HuH-7.5 (cell line): ENCODE data around the gene PKP2.

ENCODE experiments used
- DNase-seq: peaks from one replicate; pipeline ENCODE4 v3.0.0; 2011; ENCODE audit warnings: low spot score

Gene PKP2

DNA sequence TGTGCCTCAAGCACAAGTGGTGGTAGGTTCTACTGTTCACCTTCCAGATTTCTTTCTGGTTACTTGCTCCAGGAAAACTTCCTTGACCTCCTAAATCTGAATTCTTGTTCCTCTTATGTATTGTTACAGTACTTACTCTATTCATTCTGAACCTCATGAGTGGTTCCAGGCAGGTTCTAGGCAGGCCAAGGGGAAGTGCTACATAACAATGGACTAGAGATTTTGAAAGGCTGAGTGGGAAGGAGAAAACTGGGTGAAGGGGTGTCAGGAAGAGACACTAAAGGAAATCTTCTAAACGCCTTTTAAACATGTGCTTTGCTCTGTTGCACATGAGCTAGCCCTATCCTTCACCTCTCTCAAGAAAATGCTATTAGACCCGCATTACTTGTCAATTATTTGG is 142.5 kb downstream of the PKP2 start:
- no peak for DNase-seq

DNA sequence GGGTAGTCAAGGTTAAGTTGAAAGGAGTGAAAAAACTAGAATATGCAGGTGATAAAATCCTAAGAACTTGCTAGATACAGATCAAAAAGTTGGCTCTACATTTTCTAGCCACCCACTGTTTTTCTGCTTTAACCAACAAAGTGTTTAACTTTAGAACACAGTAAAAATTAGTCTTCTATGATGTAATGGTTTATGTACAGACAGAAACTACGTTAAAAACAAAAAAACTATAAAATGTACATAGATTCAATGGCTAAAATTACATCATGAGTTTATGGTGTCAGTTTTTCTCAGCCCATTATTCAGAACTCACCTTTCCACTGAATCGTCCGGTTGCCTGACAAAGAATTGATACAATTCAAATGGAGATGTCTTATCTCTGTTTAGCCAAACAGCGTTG is 143.0 kb downstream of the PKP2 start:
- DNase-seq, result no peak

DNA sequence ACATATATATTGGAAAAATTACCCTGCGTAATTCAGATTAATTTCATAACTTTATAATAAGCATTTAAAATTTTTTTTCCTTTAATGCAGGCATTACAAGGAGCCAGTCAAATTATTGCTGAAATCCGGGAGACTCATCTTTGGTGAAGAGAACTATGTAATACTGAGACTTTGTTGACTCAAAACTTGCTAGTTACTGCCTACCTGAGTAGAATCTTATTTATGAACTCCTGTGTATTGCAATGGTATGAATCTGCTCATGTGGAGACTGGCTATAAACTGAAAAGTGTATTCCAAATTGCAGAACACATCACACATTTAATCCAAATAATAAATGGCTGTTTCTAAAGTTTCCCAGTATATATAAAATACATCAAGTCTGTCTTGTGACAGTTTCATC is 153.3 kb downstream of the PKP2 start:
- DNase-seq, result no peak

DNA sequence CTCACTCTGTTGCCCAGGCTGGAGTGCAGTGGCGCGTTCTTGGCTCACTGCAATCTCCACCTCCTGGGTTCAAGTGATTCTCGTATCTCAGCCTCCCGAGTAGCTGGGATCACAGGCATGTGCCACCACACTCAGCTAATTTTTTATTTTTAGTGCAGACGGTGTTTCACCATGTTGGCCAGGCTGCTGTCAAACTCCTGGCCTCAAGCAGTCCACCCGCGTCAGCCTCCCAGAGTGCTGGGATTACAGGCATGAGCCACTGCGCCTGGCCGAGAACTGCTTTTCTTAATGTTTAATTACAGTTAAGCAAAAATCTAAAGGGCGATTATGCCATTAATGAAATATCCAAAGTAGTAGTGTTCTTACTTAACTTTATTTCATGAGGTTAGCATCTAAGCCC is 154.4 kb downstream of the PKP2 start:
- no peak for DNase-seq
